Loucy (cell line): ENCODE data around the gene C3orf70.

Experiments
- H2AFZ ChIP-seq: fragments of 200-600 bp; sonication (generic); 2 replicates; pipeline ENCODE4 v1.6.0; 2016; ENCODE audit warnings: antibody characterized with exemption, mild to moderate bottlenecking, low read length, moderate library complexity
- H3F3A ChIP-seq: fragments of 200-600 bp; 2 replicates; pipeline ENCODE4 v1.6.0; 2016; ENCODE audit warnings: antibody characterized with exemption, low read depth, mild to moderate bottlenecking
- H3K27me3 ChIP-seq: fragments of 200-600 bp; sonication (generic); 2 replicates; pipeline ENCODE4 v1.6.1; 2014; ENCODE audit warnings: low read length, mild to moderate bottlenecking; ENCODE audit not compliant: insufficient read depth, poor library complexity, severe bottlenecking
- H3K36me3 ChIP-seq: fragments of 200-600 bp; sonication (generic); 2 replicates; pipeline ENCODE4 v1.6.1; 2016; ENCODE audit warnings: low read length; ENCODE audit not compliant: insufficient read depth
- H3K4me1 ChIP-seq: fragments of 200-600 bp; sonication (generic); 2 replicates; pipeline ENCODE4 v1.5.1; 2014; ENCODE audit warnings: low read length, mild to moderate bottlenecking; ENCODE audit not compliant: insufficient read depth, poor library complexity, severe bottlenecking
- H3K4me2 ChIP-seq: fragments of 200-600 bp; sonication (generic); 2 replicates; pipeline ENCODE4 v1.6.0; 2014; ENCODE audit warnings: antibody characterized with exemption, low read length, low read depth, mild to moderate bottlenecking; ENCODE audit not compliant: poor library complexity, severe bottlenecking
- H3K4me3 ChIP-seq: fragments of 200-600 bp; sonication (generic); 2 replicates; pipeline ENCODE4 v1.5.1; 2014; ENCODE audit warnings: low read length, mild to moderate bottlenecking, mixed read lengths; ENCODE audit not compliant: poor library complexity, severe bottlenecking
- H3K79me2 ChIP-seq: fragments of 200-600 bp; sonication (generic); 2 replicates; pipeline ENCODE4 v1.6.1; 2014; ENCODE audit warnings: low read length; ENCODE audit not compliant: insufficient read depth
- H3K9ac ChIP-seq: fragments of 200-600 bp; sonication (generic); 2 replicates; pipeline ENCODE4 v1.6.0; 2014; ENCODE audit warnings: mild to moderate bottlenecking, low read depth, low read length, moderate library complexity; ENCODE audit not compliant: poor library complexity, severe bottlenecking
- H3K9me2 ChIP-seq: fragments of 200-600 bp; sonication (generic); replicated peaks from 2 replicates; pipeline ENCODE4 v1.6.1; 2016; ENCODE audit warnings: low read depth, low read length, mixed read lengths
- H3K9me3 ChIP-seq: fragments of 200-600 bp; sonication (generic); 2 replicates; pipeline ENCODE4 v1.6.1; 2014; ENCODE audit warnings: mild to moderate bottlenecking, antibody characterized with exemption, low read length, low read depth; ENCODE audit not compliant: insufficient read depth
- H4K20me1 ChIP-seq: fragments of 200-600 bp; sonication (generic); 2 replicates; pipeline ENCODE4 v1.6.0; 2014; ENCODE audit warnings: antibody characterized with exemption, low read length, mild to moderate bottlenecking; ENCODE audit not compliant: insufficient read depth, poor library complexity, severe bottlenecking
- EZH2phosphoT487 ChIP-seq: fragments of 200-600 bp; IDR thresholded peaks from 2 replicates; pipeline ENCODE4 v1.6.1; 2018; ENCODE audit warnings: antibody characterized with exemption, mild to moderate bottlenecking, moderate library complexity, borderline replicate concordance
- TF ChIP-seq, protein P1 (sequence below): fragments of 200-600 bp; sonication (generic); conservative IDR thresholded peaks from 2 replicates; pipeline ENCODE4 v1.5.1; 2014; ENCODE audit warnings: mild to moderate bottlenecking, antibody characterized with exemption, low read length

Gene C3orf70

DNA sequence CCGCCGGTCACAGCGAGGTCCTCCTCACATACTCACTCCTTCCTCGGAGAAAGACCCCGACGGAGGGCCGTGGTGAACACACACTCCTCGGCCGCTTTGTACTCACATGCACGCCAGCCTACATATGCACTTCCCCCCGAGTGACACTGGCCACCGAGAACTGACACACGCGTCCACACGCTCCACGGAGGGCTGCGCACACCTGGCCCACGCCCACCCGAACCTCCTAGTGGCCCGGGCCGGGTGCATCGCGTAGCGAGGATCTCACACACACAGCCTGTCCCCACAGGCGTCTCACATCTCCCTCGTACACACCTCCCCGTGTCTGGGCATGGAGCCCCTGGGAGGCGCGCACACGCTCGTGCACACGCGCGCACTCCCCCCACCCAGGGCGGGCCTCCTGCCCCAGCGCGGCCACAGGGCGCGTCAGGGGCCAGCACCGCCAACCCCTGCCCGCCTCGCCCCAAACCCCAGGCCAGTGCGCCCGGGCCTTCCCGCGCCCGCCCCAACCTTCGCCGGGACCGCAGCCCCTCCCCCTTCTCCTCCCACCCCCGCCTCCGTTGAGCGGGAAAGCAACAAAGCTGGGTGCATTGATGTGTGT is 411 bp upstream of the C3orf70 start:
- H3F3A ChIP-seq: no peaks in the 10 kb centered on the region
- no peaks in the 10 kb centered on the region for H3K36me3 ChIP-seq
- no peaks in the 10 kb centered on the region for H3K79me2 ChIP-seq
- H3K9me3 ChIP-seq: no peaks in the 10 kb centered on the region
- H3K4me3 ChIP-seq: no peak overlapping the region
- H3K9ac ChIP-seq: no peak overlapping the region
- H3K4me2 ChIP-seq: no peak overlapping the region
- no peaks in the 10 kb centered on the region for H3K4me1 ChIP-seq
- H4K20me1 ChIP-seq: no peaks in the 10 kb centered on the region
- TF ChIP-seq, protein P1, sequence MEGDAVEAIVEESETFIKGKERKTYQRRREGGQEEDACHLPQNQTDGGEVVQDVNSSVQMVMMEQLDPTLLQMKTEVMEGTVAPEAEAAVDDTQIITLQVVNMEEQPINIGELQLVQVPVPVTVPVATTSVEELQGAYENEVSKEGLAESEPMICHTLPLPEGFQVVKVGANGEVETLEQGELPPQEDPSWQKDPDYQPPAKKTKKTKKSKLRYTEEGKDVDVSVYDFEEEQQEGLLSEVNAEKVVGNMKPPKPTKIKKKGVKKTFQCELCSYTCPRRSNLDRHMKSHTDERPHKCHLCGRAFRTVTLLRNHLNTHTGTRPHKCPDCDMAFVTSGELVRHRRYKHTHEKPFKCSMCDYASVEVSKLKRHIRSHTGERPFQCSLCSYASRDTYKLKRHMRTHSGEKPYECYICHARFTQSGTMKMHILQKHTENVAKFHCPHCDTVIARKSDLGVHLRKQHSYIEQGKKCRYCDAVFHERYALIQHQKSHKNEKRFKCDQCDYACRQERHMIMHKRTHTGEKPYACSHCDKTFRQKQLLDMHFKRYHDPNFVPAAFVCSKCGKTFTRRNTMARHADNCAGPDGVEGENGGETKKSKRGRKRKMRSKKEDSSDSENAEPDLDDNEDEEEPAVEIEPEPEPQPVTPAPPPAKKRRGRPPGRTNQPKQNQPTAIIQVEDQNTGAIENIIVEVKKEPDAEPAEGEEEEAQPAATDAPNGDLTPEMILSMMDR: no peak
- TF ChIP-seq EZH2phosphoT487: no peak
- H2AFZ ChIP-seq: no peak overlapping the region
- H3K9me2 ChIP-seq: no peaks in the 10 kb centered on the region
- H3K27me3 ChIP-seq: no peaks in the 10 kb centered on the region

DNA sequence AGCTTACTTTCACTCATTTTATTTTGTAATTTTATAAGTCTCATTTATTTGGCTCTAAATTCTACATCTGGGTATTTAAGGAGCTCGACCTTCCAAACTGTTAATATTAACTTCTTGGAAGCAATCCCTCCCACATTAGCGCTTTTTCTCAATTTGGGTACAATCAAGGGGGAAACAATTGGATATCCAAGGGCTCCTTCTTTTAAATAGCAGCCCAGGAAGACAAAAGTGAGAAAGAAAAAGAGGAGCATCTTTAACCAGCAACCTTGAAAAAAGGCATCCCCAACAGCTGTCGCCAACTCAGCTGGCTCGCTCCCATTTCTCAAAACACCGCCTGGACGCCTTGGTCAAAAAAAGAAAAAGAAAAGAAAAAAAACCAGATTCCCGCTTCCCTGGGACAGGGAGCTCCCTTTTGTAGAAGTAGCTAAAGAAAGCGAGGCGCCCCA is 873 bp downstream of the C3orf70 start:
- H3K27me3 ChIP-seq: no peaks in the 10 kb centered on the region
- H3K4me2 ChIP-seq: no peak overlapping the region
- no peaks in the 10 kb centered on the region for H3K9me2 ChIP-seq
- H3K4me1 ChIP-seq: no peaks in the 10 kb centered on the region
- H4K20me1 ChIP-seq: no peaks in the 10 kb centered on the region
- no peak overlapping the region for H2AFZ ChIP-seq
- H3K9me3 ChIP-seq: no peaks in the 10 kb centered on the region
- no peak overlapping the region for H3K9ac ChIP-seq
- no peaks in the 10 kb centered on the region for H3K79me2 ChIP-seq
- TF ChIP-seq, protein P1: no peak
- no peak for TF ChIP-seq EZH2phosphoT487
- H3K36me3 ChIP-seq: no peaks in the 10 kb centered on the region
- H3K4me3 ChIP-seq: no peak overlapping the region
- H3F3A ChIP-seq: no peaks in the 10 kb centered on the region

DNA sequence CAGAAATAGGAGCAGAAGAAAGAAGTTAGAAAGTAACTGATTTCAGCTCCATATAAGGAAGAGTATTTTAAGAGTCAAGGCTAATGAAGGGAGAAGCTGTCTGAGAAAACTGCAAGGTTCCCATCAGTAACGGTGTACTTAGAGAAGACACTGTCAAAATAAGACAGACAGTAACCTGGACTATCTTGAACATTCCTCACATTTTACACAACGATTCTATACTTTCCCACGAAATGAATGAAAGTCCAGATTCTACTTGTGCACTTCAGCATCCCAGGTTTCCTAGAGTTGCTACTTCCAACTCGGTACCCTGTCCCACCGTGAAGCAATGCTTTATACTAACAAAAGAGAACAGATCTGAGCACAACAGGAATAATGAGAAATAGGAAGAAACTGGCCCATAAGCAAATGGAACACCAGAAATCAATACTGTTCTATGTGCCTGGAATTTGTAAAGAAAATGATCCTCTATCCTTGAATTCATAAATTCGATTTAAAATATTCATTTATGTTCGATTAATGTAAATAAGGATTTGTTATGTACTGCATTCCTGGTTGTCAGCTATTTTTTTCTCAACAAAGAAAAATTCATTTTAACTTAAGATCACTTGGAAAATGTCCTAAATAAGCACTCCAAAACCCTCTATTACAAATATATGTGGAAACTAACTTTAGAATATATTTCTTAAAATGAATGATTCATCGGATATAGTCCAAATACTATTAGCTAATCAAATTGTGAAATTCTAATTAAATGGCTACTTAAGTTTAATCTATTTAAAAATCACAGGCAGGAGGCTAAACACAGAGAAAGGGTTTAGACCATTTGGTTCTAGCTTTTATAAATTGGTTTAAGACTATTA is 1.5 kb downstream of the C3orf70 start:
- Histone ChIP-seq H2AFZ (no peak overlapping the region), H3K9ac (no peak overlapping the region), H3F3A (no peaks in the 10 kb centered on the region), H3K4me2 (no peak overlapping the region), H3K27me3 (no peaks in the 10 kb centered on the region), H3K36me3 (no peaks in the 10 kb centered on the region), H3K9me3 (no peaks in the 10 kb centered on the region), H3K79me2 (no peaks in the 10 kb centered on the region), H3K4me1 (no peaks in the 10 kb centered on the region), H3K4me3 (no peak overlapping the region), H3K9me2 (no peaks in the 10 kb centered on the region), H4K20me1 (no peaks in the 10 kb centered on the region)
- TF ChIP-seq EZH2phosphoT487: no peak
- TF ChIP-seq, protein P1: no peak
